Measurements from ENCODE around the gene ARHGEF10L.

- TF ChIP-seq POLR2A (IDR thresholded peaks at IDR 0.05) (no peak), POLR2AphosphoS5 (IDR thresholded peaks at IDR 0.05) (no peak)
- TF ChIP-seq, protein P1, sequence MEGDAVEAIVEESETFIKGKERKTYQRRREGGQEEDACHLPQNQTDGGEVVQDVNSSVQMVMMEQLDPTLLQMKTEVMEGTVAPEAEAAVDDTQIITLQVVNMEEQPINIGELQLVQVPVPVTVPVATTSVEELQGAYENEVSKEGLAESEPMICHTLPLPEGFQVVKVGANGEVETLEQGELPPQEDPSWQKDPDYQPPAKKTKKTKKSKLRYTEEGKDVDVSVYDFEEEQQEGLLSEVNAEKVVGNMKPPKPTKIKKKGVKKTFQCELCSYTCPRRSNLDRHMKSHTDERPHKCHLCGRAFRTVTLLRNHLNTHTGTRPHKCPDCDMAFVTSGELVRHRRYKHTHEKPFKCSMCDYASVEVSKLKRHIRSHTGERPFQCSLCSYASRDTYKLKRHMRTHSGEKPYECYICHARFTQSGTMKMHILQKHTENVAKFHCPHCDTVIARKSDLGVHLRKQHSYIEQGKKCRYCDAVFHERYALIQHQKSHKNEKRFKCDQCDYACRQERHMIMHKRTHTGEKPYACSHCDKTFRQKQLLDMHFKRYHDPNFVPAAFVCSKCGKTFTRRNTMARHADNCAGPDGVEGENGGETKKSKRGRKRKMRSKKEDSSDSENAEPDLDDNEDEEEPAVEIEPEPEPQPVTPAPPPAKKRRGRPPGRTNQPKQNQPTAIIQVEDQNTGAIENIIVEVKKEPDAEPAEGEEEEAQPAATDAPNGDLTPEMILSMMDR (IDR thresholded peaks at IDR 0.05): no peak
These were observed 109.1 kb downstream of the ARHGEF10L start for GRCh38 chr1:17648457-17649145.

Data from prostate gland (tissue), 2 donors.